Measurements from ENCODE around the gene TRMT2A.
A peak's percentile ranks its signal among the peaks of the same experiment; 100 is the strongest.
"Not testable (repeated sequence)": the region's sequence is repeated elsewhere in the genome, so short reads cannot be mapped to it uniquely, and the experiment has no call there.

The TRMT2A gene, protein sequence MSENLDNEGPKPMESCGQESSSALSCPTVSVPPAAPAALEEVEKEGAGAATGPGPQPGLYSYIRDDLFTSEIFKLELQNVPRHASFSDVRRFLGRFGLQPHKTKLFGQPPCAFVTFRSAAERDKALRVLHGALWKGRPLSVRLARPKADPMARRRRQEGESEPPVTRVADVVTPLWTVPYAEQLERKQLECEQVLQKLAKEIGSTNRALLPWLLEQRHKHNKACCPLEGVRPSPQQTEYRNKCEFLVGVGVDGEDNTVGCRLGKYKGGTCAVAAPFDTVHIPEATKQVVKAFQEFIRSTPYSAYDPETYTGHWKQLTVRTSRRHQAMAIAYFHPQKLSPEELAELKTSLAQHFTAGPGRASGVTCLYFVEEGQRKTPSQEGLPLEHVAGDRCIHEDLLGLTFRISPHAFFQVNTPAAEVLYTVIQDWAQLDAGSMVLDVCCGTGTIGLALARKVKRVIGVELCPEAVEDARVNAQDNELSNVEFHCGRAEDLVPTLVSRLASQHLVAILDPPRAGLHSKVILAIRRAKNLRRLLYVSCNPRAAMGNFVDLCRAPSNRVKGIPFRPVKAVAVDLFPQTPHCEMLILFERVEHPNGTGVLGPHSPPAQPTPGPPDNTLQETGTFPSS

DNA sequence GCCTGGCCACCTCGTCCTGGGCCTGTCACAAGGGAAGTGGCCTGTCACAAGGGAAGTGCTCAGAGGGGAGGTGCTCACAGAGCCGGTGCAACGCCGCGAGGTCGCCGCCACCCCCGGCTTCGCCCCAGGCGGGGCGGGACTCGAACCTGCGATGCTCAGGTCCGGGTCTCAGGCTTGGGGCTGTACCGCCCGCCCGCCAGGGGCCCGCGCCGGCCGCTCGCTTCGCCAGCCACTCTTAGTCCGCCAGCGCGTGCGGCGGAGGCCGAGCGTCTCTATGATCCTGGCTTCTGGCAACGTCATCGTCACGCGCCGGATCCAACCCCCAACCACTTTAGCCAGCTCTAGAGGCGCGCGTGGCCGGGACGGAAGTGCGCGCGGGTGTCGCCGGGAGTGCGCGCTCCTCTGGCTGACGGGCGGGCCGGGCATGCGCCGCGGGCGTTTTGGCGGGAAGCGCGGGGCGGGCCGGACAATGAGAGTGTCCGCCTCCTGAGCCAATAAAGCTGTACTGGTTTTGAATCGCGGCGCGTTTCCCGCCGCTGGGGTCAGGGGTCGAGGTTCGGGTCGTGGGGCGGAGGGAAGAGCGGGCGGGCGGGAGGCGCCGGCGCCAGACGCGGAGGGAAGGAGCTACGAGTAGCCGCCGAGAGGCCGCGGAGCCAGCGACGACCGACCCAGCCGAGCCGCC is at the start of gene TRMT2A:
Gene TRMT2A, minus strand, starts transcription at position 276 of the 682 bp plus-strand sequence. CDS start 320 bp downstream, outside the sequence.
- DNase-seq (ENCODE audit: low spot score): peak; percentile 98

DNA sequence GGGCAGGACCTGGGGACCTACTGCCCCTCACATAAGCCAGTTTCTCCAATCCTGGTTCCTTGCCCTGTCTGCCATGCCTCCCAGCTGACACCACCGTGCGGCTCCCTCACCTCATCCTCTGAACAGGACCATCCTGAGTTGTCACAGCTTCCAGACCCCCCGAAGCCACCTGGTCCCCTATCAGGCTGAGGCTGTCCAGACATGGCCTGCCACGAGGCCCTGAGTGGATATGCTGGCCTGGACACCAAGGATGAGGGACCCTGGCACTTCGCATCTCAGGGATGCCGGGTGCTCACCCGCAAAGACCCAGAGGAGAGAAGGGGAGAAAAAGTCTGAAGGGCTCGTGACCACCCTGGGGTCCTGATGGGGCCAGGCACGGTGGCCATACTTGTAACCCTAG is 49.7 kb upstream of the TRMT2A start:
- no peak for DNase-seq (ENCODE audit: low spot score)

DNA sequence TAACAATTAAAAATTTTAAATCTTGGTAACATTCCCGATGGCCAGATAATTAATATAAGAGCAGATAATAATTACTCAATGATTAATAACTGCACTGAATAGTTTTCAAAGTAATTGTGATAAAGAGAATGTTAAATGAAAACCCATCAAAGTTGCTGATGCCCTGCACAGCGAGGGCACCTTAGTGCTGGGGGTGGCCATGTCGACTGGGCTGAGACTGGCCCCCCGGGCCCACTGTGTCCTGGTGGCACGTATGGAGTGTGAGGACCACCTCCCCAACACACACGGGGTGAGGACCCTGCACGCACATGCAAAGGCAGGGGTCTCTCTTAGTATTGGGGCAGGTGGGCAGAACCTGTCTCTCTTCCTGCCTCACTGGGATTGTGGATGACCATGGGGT is 48.9 kb upstream of the TRMT2A start:
- no peak for DNase-seq (ENCODE audit: low spot score)

DNA sequence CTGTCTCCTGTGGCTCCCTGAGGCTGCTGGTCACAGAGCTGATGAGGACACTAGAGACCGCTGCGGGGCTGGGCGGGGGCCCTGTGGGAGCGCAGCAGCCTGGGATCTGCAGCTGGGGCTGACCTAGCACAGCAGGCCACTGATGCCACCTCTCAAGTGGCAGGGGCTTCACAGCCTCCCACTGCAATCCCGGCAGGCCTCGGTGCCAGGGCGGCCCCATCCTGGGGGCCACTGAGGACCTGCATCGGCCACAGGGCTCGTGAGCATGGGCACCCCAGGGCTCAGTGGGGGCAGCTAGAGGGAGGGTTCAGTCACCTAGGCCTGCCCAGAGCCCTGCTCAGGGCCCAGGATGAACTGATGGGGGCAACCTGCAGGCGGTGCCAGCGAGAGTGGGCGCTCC is 48.4 kb upstream of the TRMT2A start:
- no peak for DNase-seq (ENCODE audit: low spot score)

DNA sequence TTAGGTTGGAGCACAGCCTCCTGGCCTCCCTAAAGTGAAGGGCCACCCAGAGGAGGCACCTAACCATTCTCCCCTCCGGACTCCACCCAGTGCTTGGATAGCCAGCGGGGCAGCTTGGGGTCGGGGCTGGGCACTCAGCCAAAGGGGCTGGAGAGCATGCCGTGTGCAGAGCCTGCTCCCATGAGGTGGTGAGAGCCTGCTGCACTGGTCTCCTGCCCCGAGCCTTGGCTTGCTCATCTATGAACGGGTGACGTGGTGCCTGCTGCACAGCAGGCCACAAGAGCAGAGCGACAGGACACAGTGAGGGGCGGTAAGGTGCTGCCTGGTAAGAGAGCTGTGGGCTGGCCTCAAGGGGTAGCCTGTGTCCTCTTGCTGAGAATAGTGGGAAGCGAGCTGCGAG is 47.8 kb upstream of the TRMT2A start:
- no peak for DNase-seq (ENCODE audit: low spot score)

DNA sequence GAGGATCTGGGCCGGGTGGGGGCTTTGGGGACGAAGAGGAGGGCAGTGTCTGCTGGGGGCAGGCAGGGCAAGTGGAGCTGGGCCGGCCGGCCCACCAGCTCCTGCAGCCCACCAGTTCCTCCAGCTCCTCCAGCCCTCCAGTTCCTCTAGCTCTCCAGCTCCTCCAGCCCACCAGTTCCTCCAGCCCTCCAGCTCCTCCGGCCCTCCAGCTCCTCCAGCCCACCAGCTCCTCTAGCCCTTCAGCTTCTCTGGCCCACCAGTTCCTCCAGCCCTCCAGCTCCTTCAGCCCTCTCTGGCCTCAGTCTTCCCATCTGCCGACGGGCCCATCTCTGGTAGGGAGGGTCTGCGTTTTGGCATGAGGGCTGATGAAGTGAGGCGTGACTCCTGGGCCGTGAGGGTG is 43.0 kb upstream of the TRMT2A start:
- no peak for DNase-seq (ENCODE audit: low spot score)

DNA sequence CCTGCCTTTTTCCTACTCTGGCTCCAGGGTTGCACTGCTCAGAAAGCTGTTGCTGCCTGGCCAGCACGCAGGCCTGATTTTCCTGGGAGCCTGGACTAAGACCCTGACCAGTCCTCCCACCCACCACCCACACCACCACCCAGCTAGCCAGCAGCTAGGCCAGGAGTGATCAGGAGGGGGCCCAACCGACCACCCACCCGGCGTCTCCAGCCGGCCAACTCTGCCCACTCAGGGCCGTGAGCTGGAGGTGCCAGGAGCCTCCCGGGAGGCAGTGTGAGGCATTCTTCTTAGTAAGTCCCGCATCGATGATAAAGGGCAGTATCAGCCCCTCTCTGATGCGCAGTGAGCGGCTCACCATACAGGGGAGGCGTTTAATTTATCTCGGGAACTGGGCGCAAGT is 42.5 kb upstream of the TRMT2A start:
- not testable (repeated sequence) for DNase-seq (ENCODE audit: low spot score)

DNA sequence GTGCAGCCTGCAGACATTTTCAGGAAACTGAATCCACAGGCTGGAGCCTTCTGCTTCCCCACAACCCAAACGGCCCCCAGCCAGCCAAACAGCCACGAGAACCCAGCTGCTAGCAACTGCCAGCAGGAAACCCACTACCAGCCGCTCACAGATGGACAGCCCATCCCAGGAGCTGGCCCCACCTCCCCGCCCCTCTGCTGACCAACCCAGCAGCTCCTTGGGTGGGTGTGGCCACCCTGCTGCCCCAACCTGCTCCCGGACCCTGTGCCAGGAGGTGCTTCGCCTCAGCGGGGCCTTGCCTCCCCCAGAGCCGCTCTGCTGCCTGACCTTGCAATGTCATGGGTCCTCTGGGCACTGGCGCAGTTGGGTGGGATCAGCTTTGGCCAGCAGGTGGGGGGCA is 42.0 kb upstream of the TRMT2A start:
- DNase-seq (ENCODE audit: low spot score): no peak

DNA sequence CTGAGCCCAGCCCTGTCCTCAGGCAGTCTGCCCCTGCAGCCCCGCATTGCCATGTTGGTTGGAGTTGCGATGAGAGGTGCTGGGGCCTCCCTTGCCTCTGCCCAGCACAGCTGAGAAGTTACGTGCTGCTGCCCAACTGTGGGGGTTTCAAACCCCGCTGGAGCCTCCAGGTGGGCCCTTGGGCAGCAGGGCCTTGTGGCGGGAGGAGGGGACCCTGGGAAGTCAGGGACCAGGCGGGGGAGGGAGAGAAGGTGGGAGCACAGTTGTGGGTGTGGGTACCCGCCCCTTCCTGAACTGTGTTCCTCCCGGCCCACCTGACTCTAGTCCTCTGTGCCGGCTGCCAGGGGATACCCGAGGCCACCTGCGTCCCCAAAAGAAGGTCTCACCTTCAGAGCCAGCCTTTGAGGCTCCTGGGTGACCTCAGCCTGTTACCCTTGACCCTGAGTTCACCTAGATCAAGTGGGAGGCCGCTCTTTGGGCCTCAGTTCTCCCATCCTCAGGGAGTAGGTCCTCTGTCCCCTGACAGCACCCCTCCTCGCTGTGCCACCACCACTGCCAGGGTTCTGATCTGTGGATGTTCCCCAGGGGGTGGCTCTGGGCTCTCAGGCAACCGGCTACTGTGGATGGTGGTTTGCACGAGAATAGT is 41.5 kb upstream of the TRMT2A start:
- DNase-seq (ENCODE audit: low spot score): no peak

DNA sequence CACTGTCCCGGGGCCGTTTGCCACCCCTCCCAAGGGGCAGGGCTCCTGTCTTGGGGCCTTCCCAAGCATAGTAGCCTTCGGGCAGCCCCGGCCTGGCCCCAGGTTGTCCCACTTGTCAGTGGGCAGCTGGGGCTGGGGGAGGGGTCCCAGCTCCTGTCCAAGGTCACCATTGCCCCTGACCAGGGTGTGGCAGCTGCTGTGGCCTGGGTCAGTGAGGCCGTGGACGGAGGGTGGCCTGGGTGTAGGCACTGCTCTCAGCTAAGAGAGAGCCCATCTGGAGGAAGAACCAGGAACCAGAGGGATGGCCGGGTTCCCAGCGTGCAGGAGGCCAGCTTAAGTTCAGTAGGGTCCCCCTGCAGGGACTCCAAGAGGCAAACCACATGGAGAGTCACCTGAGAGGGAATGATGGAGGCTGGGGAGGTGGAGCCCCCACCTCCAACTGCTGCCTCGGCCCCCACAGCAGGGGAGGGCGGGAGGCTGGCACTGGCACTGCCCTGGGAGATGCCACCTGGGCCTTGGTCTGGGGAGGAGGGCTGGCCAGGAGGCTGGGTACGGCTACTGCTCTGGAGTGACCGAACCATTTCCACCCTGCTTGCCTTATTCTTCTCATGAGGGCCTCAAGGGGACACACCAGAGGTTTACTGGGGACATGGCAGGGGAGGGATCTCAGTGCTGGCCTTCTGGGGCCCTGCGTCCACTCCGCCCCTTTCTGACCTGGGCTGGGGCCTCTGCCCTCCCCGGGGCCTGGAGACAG is 40.6 kb upstream of the TRMT2A start:
- DNase-seq (ENCODE audit: low spot score): no peak

DNA sequence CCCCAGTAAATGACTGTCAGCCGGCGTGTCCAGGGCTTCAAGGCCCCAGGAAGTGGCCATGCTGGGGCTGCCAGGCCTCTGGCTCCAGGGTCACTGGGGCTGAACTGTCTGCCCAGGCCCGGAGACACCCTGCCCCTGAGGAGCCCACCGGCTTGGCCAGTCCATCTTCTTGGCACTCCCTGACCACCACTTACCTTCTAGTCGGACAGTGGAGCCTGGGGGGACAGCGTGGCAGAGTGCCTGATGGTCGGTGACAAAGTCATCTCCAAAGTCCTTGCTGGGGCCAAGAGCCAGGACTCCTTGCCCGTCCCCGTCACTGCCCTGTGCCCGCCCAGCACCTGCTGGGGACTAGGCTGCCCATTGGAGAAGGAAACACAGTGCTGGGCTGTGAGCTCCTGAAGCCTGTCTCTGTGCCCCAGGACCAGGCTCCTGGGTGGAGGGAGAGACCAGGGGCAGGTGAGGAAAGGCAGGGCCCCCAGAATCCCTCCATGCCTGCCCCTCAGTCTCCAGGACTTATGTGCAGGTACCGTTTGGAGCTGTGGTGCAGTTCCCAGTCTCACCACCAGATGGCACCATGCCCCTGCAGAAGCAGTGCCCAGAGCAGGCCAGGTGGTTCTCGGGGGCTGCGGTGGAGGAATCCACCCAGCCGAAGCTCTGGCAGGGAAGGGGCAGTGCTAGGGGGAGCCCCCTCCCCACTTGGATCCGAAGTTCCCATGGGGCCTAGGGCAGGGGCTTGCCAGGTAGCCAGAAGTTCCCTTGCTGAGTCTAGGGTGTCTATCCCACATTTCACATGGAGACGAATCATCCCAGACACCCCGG is 39.8 kb upstream of the TRMT2A start:
- DNase-seq (ENCODE audit: low spot score): peak; percentile 85

DNA sequence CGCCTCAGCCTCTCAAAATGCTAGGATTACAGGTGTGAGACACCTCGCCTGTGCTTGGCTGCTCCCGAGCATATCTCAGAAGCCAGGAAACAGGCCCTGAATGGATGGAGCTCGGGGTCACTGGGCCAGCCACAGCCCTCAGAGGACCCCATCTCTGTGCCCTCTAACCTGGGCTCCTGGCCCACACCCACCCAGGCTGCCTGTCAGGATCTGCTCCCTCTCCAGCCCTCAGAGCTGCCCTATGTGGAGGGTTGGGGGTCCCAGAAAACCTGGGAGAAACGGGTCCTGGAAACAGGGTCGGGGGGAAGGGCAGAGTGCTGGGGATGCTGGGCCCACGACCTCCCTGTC is 39.0 kb upstream of the TRMT2A start:
- no peak for DNase-seq (ENCODE audit: low spot score)

DNA sequence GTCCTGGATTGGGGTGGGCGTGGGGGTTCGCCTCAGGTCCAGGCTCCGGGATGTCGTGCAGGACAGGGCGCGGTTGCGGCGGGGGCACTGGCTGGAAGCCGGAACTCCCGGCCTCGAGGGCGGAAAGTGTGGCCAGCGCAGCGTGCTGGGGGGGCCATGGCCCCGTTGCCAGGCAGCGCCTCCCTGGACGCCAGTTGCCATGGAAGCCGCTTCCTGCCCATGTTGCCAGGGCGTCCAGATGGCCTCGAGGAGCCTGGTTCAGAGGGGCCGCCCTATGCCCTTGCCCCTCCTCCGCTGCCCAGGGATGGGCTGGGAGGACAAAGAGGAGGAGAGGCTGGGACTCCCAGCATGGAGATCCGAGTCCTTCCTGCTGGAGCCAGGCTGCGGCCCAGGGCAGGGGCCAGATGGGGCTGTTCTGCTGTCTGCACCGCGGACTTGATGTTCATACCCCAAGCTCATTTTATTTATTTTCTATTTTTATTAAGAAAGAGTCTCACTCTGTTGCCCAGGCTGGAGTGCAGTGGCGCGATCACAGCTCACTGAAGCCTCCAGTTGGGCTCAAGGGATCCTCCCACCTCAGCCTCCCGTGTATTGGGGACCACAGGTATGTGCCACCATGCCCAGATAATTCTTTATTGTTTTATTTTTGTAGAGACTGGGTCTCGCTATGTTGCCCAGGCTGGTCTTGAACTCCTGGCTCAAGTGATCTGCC is 38.5 kb upstream of the TRMT2A start:
- peak; percentile 38 for DNase-seq (ENCODE audit: low spot score)

DNA sequence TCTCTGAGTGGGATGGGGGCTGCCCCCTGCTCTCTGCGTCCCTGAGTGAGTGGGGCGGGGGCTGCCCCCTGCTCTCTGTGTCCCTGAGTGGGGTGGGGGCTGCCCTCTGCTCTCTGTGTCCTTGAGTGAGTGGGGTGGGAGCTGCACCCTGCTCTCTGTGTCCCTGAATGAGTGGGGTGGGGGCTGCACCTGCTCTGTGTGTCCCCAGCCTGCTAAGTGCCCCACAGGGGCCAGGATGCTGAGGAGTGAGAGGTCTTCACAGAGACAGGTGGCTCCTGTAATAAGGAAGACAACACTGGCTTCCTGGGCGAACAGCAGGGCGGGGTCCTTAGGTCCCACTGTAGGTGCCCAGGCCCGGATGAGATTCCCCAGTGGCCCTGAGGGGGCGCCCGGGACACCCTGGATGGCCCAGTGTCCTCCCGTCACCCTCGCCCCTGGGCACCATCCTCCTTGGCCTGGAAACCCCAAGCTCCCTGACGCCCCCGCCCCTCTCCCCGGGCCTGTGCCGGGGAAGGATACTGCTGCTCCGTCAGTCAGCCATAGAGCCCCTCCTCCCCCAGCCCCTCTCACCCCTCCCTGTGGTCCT is 37.7 kb upstream of the TRMT2A start:
- DNase-seq (ENCODE audit: low spot score): no peak

DNA sequence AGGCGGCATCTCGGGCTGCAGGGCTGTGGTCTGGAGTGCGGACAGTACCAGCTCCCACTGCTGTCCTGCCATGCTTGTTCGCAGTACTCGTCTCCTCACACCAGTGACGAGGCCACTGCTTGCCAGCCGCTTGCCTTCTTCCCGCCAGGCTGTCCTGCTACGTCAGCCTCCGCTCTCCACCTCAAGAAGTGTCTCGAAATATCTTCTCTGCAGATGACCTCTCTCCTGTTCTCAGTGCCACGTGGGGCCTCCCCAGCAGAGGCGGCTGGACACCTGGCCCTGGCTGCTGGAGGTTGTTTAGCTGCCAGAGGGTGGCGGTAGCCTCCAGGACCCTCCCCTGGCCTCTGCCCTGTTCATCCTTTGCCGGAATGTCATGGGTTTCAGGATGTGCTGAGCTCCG is 36.9 kb upstream of the TRMT2A start:
- no peak for DNase-seq (ENCODE audit: low spot score)

DNA sequence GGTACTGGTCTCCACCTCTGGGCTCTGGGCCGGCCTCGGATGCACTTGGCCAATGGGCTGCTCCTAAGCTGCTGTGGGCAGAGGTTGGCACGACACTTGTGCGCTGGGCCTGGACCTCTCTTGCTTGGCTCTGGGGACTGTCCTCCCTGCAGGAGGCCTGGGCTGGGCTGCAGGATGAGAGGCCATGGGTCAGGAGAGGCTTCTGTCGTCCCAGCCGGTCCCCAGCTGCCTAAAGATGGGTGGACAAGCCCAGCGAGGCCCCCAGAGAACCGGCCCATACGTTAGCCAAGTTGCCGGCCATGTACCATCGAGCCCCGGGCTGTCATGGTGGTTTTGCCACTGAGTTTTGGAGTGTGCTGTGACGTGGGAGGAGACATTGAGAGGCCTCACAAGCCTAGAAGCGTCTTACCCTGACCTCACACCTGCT is 35.5 kb upstream of the TRMT2A start:
- no peak for DNase-seq (ENCODE audit: low spot score)

DNA sequence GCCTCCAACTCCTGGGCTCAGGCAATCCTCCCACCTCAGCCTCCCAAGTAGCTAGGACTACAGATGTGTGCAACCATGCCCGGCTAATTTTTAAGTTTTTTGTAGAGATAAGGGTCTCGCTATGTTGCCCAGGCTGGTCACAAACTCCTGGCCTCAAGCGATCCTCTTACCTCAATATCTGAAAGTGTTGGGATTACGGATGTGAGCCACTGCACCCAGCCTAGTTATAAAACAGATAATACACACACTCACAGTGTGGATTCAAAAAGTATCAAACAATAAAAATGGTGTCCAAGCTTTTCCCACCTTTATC is 34.2 kb upstream of the TRMT2A start:
- DNase-seq (ENCODE audit: low spot score): no peak

DNA sequence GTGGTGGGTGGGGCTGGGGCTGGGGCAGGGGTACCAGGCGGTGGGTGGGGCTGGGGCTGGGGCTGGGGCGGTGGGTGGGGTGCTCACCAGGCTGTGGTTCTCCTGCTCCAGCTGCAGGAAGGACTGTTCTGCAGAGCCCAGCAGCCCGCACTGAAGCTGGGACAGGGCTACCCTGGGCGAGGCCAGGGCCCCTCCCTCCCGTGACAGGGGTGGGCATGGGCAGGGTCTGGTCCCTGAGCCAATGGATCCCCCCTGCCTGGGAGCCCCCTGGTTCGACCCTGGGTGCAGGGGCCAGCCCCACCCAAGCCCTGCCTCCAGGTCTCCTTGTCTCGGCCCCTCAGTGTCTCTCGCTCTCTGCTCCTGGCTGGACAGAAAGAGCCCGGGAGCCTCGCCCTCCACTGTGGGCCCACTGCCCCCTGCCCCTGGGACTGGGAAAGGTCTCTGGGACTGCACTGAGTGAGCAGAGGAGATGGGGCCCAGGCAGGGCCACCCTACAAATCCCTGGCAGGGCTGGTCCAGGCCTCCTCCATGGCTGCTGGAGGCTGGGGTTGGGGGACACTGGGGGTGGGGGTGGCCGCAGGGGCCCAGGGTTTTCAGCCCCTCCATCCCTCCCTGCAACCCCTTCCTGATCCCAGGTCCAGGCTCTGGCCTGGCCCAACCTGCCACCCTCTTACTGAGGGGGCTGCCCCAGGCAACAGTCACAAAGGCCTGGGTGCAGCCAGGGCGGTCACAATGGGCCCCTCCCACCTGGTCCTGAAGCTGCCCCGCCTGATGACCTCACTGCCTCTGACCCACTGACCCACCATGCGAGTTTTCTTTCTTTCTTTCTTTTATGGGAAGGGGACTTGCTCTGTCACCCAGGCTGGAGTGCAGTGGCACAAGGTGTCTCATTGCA is 33.6 kb upstream of the TRMT2A start, which contains the start of gene CCDC188:
Gene CCDC188, minus strand, starts transcription at position 675 of the 895 bp plus-strand sequence. Its CDS starts 69 bp downstream, at position 606.
- no peak for DNase-seq (ENCODE audit: low spot score)

Measured in NAMALWA (cell line).